ENCODE data around the gene PDE6D.

GRCh38 chr2:231752061-231752460 lies 29.0 kb downstream of the PDE6D start:
- TF ChIP-seq CTCF (conservative IDR thresholded peaks at IDR 0.05; ENCODE audit: low read depth, low read length) (no peak), EZH2 (IDR thresholded peaks at IDR 0.05; ENCODE audit: low read length, unreplicated experiment) (no peak)

Data from PC-3 (cell line).